Tibial artery (tissue), 4 donors: ENCODE measurements around the gene NXPH3.

Experiments
- DNase-seq, 2 donors: peaks; one replicate each; pipeline ENCODE4 v3.0.0-alpha.2; 2019
- H3K27ac ChIP-seq, 2 donors: fragments of 200-600 bp; sonication (generic) in 1 of 2; 1 replicate in 1 of 2; 2 replicates in 1 of 2; pipeline ENCODE4 v1.5.1; 2018 to 2019; ENCODE audit warnings: mild to moderate bottlenecking in 1 of 2
- H3K27me3 ChIP-seq, 2 donors: fragments of 200-600 bp; sonication (generic) in 1 of 2; one replicate each; pipeline versions ENCODE4 v1.5.1 to v1.6.0; 2016 to 2019
- H3K36me3 ChIP-seq, 3 donors: fragments of 200-600 bp; sonication (generic) in 2 of 3; one replicate each; pipeline ENCODE4 v1.5.1; 2016 to 2019; ENCODE audit warnings: mild to moderate bottlenecking in 2 of 3
- H3K4me1 ChIP-seq, 4 donors: fragments of 200-600 bp; sonication (generic) in 2 of 4; 1 replicate in 3 of 4; 2 replicates in 1 of 4; pipeline ENCODE4 v1.5.1; 2016 to 2019
- H3K4me3 ChIP-seq, 2 donors: fragments of 200-600 bp; sonication (generic) in 1 of 2; 1 replicate in 1 of 2; 2 replicates in 1 of 2; pipeline ENCODE4 v1.5.1; 2018 to 2019; ENCODE audit warnings: mild to moderate bottlenecking in 2 of 2
- H3K9me3 ChIP-seq, 3 donors: fragments of 200-600 bp; sonication (generic) in 1 of 3; one replicate each; pipeline ENCODE4 v1.5.1; 2016 to 2019
- CTCF ChIP-seq, 2 experiments: fragments of 200-600 bp in 1 of 2; fragments of 450-650 bp in 1 of 2; IDR thresholded peaks; one replicate each; pipeline ENCODE4 v1.5.1; 2017 to 2019; ENCODE audit warnings: antibody characterized with exemption in 2 of 2, mild to moderate bottlenecking in 1 of 2, moderate library complexity in 1 of 2
- intact Hi-C: fragments of 100-400 bp; cut with DNase I; formaldehyde crosslinking; loops from one replicate; pipeline ENCODE4 v1.15.0; 2023; ENCODE audit warnings: low total_unique reads

The NXPH3 gene

GRCh38 chr17:49580981-49581647 is 5.4 kb downstream of the NXPH3 start:
- no peak for TF ChIP-seq CTCF (IDR thresholded peaks at IDR 0.05)
- Histone ChIP-seq H3K27ac (peak overlapping the region; percentile 93 to 97), H3K4me1 (peaks cover 0 to 79% (median 56%) of the 10 kb centered on the region in 4 donors)

GRCh38 chr17:49581648-49581998 is 6.0 kb downstream of the NXPH3 start:
- no peak for DNase-seq
- H3K9me3 ChIP-seq = no peaks in the 10 kb centered on the region
- peaks cover 6 to 12% (median 9%) of the 10 kb centered on the region in 3 donors for H3K36me3 ChIP-seq
- peaks cover 0 to 84% (median 57%) of the 10 kb centered on the region in 4 donors for H3K4me1 ChIP-seq
- no peak overlapping the region for H3K4me3 ChIP-seq
- peak overlapping the region; percentile 93 to 97 for H3K27ac ChIP-seq
- H3K27me3 ChIP-seq = no peaks in the 10 kb centered on the region
- no peak for TF ChIP-seq CTCF (IDR thresholded peaks at IDR 0.05)
- intact Hi-C loops = no loop called here

More at GRCh38 chr17:49580981-49581647, 5.4 kb downstream of the NXPH3 start:
- no peaks in the 10 kb centered on the region for H3K27me3 ChIP-seq
- no peak overlapping the region for H3K4me3 ChIP-seq
- H3K9me3 ChIP-seq = no peaks in the 10 kb centered on the region
- no peak for DNase-seq
- intact Hi-C loops = no loop called here
- peaks cover 6 to 11% (median 9%) of the 10 kb centered on the region in 3 donors for H3K36me3 ChIP-seq

- H3K4me1 ChIP-seq = peaks cover 0 to 89% (median 56%) of the 10 kb centered on the region in 4 donors
- no peaks in the 10 kb centered on the region for H3K27me3 ChIP-seq
- H3K27ac ChIP-seq = peak overlapping the region; percentile 42 to 93
- peaks cover 6 to 16% (median 9%) of the 10 kb centered on the region in 3 donors for H3K36me3 ChIP-seq
- intact Hi-C loops = no loop called here
- DNase-seq = no peak
- no peak for TF ChIP-seq CTCF (IDR thresholded peaks at IDR 0.05)
- H3K4me3 ChIP-seq = no peak overlapping the region
- H3K9me3 ChIP-seq = no peaks in the 10 kb centered on the region
Observed at GRCh38 chr17:49582055-49582722, 6.5 kb downstream of the NXPH3 start.

GRCh38 chr17:49582789-49583188 is 7.1 kb downstream of the NXPH3 start:
- DNase-seq = no peak
- Histone ChIP-seq H3K4me3 (no peak overlapping the region), H3K4me1 (peaks cover 0 to 89% (median 52%) of the 10 kb centered on the region in 4 donors), H3K27ac (peak overlapping the region; percentile 42 to 93), H3K27me3 (no peaks in the 10 kb centered on the region), H3K36me3 (peaks cover 6 to 16% (median 9%) of the 10 kb centered on the region in 3 donors), H3K9me3 (no peaks in the 10 kb centered on the region)
- no peak for TF ChIP-seq CTCF (IDR thresholded peaks at IDR 0.05)
- intact Hi-C loops = no loop called here

GRCh38 chr17:49583226-49583625 is 7.6 kb downstream of the NXPH3 start:
- H3K36me3 ChIP-seq = peaks cover 6 to 16% (median 9%) of the 10 kb centered on the region in 3 donors
- peaks cover 0 to 89% (median 50%) of the 10 kb centered on the region in 4 donors for H3K4me1 ChIP-seq
- no peaks in the 10 kb centered on the region for H3K9me3 ChIP-seq
- no peak for TF ChIP-seq CTCF (IDR thresholded peaks at IDR 0.05)
- H3K4me3 ChIP-seq = no peak overlapping the region
- intact Hi-C loops = no loop called here
- DNase-seq = no peak
- H3K27me3 ChIP-seq = no peaks in the 10 kb centered on the region
- H3K27ac ChIP-seq = peak overlapping the region; percentile 57 to 93
